ENCODE results near the gene MAP3K14.

DNA sequence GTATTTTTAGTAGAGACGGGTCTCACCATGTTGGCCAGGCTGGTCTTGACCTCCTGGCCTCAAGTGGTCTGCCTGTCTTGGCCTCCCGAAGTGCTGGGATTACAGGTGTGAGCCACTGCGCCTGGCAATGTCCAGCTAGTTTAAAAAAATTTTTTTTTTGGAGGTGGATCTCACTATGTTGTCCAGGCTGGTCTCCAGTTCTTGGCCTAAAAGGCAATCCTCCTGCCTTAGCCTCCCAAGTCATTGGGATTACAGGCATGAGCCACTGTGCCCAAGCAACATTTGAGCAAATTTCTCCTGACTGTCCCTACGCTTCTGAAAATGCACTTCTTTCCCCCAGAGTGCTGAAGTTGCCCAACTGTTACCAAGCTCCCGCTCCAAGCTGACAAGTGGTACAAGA lies 8.0 kb downstream of the MAP3K14 start:
- TF ChIP-seq, protein P1, sequence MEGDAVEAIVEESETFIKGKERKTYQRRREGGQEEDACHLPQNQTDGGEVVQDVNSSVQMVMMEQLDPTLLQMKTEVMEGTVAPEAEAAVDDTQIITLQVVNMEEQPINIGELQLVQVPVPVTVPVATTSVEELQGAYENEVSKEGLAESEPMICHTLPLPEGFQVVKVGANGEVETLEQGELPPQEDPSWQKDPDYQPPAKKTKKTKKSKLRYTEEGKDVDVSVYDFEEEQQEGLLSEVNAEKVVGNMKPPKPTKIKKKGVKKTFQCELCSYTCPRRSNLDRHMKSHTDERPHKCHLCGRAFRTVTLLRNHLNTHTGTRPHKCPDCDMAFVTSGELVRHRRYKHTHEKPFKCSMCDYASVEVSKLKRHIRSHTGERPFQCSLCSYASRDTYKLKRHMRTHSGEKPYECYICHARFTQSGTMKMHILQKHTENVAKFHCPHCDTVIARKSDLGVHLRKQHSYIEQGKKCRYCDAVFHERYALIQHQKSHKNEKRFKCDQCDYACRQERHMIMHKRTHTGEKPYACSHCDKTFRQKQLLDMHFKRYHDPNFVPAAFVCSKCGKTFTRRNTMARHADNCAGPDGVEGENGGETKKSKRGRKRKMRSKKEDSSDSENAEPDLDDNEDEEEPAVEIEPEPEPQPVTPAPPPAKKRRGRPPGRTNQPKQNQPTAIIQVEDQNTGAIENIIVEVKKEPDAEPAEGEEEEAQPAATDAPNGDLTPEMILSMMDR (conservative IDR thresholded peaks at IDR 0.05; ENCODE audit: low read depth, low read length) = no peak
- TF ChIP-seq EZH2phosphoT487 (IDR thresholded peaks at IDR 0.05; ENCODE audit: borderline replicate concordance, low read length) = no peak
